ENCODE data around the gene FBN2.
"Not testable (repeated sequence)": the region's sequence is repeated elsewhere in the genome, so short reads cannot be mapped to it uniquely, and the experiment has no call there.

FBN2 gene

GRCh38 chr5:128464596-128464995 is 73.4 kb downstream of the FBN2 start:
- CTCF ChIA-PET, result no interaction called here
- POLR2A ChIA-PET, result no interaction called here
- TF ChIP-seq, protein P1, sequence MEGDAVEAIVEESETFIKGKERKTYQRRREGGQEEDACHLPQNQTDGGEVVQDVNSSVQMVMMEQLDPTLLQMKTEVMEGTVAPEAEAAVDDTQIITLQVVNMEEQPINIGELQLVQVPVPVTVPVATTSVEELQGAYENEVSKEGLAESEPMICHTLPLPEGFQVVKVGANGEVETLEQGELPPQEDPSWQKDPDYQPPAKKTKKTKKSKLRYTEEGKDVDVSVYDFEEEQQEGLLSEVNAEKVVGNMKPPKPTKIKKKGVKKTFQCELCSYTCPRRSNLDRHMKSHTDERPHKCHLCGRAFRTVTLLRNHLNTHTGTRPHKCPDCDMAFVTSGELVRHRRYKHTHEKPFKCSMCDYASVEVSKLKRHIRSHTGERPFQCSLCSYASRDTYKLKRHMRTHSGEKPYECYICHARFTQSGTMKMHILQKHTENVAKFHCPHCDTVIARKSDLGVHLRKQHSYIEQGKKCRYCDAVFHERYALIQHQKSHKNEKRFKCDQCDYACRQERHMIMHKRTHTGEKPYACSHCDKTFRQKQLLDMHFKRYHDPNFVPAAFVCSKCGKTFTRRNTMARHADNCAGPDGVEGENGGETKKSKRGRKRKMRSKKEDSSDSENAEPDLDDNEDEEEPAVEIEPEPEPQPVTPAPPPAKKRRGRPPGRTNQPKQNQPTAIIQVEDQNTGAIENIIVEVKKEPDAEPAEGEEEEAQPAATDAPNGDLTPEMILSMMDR (IDR thresholded peaks at IDR 0.05; ENCODE audit: control extremely low read depth, extremely low read depth, low read depth, missing control alignments), result no peak
- no peak for DNase-seq (ENCODE audit: extremely low spot score)

- no peak for DNase-seq (ENCODE audit: extremely low spot score)
- ChIA-PET POLR2A (no interaction called here), CTCF (no interaction called here)
- TF ChIP-seq, protein P1 (IDR thresholded peaks at IDR 0.05; ENCODE audit: control extremely low read depth, extremely low read depth, low read depth, missing control alignments), result no peak
These were observed 75.7 kb downstream of the FBN2 start for GRCh38 chr5:128462330-128462729.

DNA sequence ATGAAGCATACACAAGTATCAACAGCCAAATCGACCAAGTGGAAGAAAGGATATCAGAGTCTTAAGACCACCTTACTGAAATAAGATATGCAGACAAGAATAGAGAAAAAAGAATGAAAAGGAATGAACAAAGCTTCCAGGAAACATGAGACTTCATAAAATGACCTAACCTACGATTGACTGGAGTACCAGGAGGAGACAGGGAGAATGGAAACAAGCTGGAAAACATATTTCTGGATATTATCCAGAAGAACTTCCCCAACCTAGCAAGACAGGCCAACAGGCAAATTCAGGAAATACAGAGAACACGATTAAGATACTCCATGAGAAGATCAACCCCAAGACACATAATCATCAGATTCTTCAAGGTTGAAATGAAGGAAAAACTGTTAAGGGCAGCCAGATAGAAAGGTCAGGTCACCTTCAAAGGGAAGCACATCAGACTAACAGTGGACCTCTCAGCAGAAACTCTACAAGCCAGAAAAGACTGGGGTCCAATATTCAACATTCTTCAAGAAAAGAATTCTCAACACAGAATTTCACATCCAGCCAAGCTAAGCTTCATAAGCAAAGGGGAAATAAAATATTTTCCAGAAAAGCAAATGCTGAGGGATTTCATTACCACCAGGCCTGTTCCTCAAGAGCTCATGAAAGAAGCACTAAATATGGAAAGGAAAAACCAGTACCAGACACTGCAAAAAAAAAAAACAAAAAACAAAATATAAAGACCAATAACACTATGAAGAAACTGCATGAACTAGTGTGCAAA is 80.7 kb downstream of the FBN2 start:
- CTCF ChIA-PET, result interaction anchor here (1.4 kb wide), 1 partner anchor 25 kb away, joined by 3 read pairs; no protein-coding TSS in a partner anchor
- POLR2A ChIA-PET, result not testable (repeated sequence)

GRCh38 chr5:128455841-128456361 is 82.1 kb downstream of the FBN2 start:
- CTCF ChIA-PET, result no interaction called here
- POLR2A ChIA-PET, result no interaction called here
- DNase-seq (ENCODE audit: extremely low spot score), result no peak
- TF ChIP-seq, protein P1 (IDR thresholded peaks at IDR 0.05; ENCODE audit: control extremely low read depth, extremely low read depth, low read depth, missing control alignments), result no peak

More for the DNA sequence above, 80.7 kb downstream of the FBN2 start:
- DNase-seq (ENCODE audit: extremely low spot score), result not testable (repeated sequence)

GRCh38 chr5:128453121-128453520 is 84.9 kb downstream of the FBN2 start:
- TF ChIP-seq, protein P1 (IDR thresholded peaks at IDR 0.05; ENCODE audit: control extremely low read depth, extremely low read depth, low read depth, missing control alignments), result no peak
- CTCF ChIA-PET, result no interaction called here
- POLR2A ChIA-PET, result no interaction called here
- DNase-seq (ENCODE audit: extremely low spot score), result no peak

- DNase-seq (ENCODE audit: extremely low spot score); CTCF ChIA-PET; POLR2A ChIA-PET: not testable (repeated sequence)
These were observed 90.8 kb downstream of the FBN2 start for GRCh38 chr5:128447224-128447623.

GRCh38 chr5:128441941-128442350 is 96.1 kb downstream of the FBN2 start:
- ChIA-PET POLR2A (no interaction called here), CTCF (interaction anchor here (1.6 kb wide), 2 partner anchors 15 to 349 kb away, joined by 3 to 4 read pairs; no protein-coding TSS in a partner anchor)
- TF ChIP-seq, protein P1 (IDR thresholded peaks at IDR 0.05; ENCODE audit: control extremely low read depth, extremely low read depth, low read depth, missing control alignments), result no peak
- DNase-seq (ENCODE audit: extremely low spot score), result no peak

Data from GM10248 (cell line).